Measurements from ENCODE around the gene GDF10. TPM values are rescaled to one million over a fixed set of nuclear protein-coding genes. Genes with fewer than 3 reads are reported as not detected.

GDF10 gene
- polyA plus RNA-seq, 3 donors, result 1.1 to 1.6 (median 1.4) TPM

DNA sequence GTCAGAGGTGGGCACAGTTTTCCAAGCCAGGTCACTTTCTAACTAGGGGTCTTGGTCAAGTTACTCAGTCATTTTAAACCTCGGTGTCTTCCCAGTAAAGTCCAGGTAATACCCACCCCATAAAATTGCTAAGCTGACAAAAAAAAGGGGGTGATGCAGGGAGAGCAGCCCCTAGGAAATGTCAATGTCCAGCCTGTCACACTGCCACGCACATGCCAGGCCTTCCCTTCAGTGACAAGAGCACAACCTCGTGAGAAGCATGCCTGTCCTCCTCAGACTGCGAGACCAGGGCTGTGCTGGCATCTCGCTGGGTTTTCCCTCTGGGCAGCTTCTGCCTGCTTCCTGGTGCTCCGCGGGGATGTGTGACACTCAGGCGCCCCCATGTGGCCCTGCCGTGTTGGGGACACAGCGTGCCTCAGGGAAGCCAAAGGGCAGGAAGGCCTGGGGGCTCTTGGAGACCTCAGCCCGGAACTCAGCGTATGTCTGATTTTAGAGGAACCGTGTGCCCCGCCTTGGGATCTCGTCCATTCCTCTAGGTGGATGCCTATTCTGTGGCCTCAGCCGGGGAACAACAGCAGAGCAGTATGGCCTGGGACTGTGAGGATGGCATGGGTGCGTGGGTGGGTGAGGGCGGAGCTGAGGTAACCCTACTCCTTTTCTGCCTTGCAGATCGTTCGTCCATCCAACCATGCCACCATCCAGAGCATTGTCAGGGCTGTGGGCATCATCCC, 12.1 kb downstream of the GDF10 start:
- no peak for DNase-seq (ENCODE audit: low read depth in 3 of 3, low spot score in 2 of 3)

DNA sequence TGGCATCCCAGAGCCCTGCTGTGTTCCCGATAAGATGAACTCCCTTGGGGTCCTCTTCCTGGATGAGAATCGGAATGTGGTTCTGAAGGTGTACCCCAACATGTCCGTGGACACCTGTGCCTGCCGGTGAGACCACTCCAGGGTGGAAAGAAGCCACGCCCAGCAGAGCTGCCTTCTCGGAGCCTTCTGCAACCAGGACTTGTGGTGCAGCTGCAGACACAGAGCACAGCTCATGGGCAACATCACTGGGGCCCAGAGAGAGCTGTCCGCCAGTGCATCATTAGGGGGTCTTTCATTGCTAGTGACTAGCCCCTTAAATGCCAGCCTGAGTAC, 12.6 kb downstream of the GDF10 start:
- DNase-seq (ENCODE audit: low read depth in 3 of 3, low spot score in 2 of 3), result no peak

DNA sequence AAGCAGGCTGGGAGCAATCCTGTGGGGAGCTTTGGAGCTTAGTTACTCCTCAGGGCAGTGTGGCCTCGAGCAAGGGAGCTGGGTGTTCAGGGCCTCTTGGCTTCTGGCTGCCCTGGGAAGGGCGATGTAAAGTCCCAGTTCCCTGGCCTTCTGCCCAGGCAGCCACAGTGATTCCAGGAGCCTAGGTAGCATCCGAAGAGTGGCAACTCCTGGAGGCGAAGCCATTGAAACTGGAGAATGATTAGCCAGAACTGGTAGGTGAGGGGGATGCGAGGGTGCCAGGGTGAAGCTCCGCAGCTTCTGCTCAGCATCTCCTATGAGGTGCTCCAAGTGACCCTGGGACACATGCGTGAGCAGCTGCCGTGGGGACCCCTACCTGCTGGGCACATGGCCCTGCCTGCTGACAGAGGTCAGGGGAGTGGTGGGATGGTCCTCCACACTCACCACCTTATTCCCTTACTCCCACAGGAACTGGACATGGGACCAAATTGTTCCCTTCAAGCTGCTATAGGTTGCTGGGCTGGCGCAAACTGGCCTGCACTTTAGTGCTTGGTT, 14.5 kb downstream of the GDF10 start:
- DNase-seq (ENCODE audit: low read depth in 3 of 3, low spot score in 2 of 3), result no peak

DNA sequence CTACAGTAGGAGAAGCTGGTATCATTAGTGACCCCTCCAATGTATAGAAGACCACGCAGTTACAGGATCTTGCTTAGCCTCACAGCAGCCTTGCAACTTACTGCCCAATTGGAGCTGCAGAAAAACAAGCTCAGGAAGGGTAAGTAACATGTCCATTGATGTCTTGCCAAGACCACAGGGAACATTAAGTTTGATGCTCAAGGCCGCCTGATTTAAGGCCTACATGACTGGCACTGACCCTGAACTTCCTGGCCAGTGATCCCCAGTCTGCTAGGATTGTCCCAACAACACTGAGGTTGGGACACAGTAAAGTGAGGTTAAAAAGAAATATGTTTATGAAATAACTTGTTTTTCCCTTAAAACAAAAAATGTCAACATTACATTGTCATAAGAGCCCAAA, 15.4 kb downstream of the GDF10 start:
- DNase-seq (ENCODE audit: low read depth in 3 of 3, low spot score in 2 of 3), result no peak

DNA sequence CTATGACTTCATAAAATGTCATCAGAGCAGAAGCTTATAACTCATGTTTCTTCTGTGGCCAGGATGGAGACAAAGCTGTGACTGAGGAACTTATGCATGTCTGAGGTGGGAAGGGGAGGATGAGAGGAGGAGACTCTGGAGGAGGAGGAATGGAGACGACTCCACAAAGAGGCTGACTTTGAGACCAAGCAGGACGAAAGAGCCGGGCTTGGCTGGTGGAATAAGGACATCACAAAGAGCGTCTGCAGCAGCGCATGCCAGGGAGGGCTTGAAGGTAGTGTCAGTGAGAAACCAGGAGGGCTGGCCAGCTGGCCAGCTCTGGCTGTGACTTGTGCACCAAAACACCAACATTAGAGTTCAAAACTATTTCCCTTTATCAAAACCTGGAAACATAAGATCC, 16.1 kb downstream of the GDF10 start:
- no peak for DNase-seq (ENCODE audit: low read depth in 3 of 3, low spot score in 2 of 3)

DNA sequence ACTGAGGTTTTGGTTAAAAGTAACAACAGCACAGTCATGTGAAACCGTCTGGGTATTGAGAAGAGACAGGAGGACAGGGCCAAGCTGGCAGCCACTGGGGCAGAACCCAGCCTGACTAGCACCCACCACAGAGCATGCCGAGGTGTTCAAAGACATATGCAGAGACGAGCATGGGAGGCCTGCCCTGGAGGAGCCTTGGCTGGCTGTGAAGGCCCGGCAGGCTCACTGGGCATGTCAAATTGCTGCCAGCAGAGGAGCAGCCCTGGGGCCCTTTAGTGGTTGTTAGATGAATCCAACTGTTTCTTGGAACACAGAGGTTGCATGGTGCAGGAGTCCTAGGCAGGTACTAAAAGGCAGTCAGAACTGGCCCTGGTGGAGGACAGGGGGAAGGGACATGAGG, 17.3 kb downstream of the GDF10 start:
- DNase-seq (ENCODE audit: low read depth in 3 of 3, low spot score in 2 of 3), result no peak

DNA sequence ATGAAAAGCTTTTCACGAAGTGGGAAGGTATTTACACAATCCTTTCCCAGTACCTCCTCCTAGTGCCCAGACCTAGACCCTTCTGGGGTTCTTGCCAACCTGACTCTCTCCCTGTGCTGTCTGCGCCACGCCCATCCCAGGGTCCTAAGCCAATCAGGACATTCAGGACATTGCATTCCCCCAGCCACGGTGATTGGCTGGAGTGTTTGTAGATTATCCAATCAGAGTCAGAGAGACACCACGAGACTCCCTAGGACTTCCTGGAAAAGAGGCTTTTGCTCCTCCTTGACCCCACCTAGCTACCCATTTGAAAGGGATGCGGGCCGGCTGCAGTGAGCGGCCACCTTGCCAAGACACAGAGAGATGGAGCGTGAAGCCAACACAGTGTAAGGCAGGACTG, 18.7 kb downstream of the GDF10 start:
- no peak for DNase-seq (ENCODE audit: low read depth in 3 of 3, low spot score in 2 of 3)

DNA sequence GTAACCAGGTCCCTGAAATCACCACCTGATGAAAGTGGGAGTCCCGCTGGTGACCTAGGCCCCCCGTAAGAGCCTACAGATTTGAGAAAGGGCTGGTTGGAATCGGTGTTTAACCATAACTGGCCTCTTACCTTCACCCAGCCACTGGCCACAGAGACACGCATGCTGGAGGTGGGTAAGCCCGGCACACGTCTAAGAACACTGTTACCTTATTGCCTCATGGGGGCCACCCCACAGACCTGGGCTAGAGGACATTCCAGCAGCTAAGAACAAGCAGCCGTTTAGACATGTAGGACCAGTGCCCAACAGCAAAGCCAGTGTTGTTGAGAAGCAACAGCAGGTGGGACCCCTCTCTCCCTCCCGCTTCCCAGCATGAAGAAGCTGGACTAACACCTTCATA, 19.8 kb downstream of the GDF10 start:
- no peak for DNase-seq (ENCODE audit: low read depth in 3 of 3, low spot score in 2 of 3)

DNA sequence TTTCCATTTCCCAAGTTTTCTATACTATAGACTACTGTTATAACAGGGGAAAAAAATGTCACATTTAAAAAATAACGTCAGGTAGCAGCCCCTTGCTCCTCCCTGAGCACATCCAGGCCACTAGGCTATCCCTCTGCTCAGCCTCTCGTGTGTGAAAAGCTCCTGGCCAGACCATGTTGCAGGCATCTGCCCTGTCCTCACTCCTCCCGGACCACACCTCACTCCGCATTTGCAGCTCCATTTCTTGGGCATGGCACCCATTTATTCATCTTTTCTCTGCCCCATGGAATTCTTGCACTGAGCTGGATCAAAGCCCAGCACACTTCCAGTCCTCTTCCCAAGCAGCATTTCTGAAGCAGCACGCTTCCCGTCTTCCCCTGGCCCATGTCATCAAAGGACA, 20.8 kb downstream of the GDF10 start:
- no peak for DNase-seq (ENCODE audit: low read depth in 3 of 3, low spot score in 2 of 3)

DNA sequence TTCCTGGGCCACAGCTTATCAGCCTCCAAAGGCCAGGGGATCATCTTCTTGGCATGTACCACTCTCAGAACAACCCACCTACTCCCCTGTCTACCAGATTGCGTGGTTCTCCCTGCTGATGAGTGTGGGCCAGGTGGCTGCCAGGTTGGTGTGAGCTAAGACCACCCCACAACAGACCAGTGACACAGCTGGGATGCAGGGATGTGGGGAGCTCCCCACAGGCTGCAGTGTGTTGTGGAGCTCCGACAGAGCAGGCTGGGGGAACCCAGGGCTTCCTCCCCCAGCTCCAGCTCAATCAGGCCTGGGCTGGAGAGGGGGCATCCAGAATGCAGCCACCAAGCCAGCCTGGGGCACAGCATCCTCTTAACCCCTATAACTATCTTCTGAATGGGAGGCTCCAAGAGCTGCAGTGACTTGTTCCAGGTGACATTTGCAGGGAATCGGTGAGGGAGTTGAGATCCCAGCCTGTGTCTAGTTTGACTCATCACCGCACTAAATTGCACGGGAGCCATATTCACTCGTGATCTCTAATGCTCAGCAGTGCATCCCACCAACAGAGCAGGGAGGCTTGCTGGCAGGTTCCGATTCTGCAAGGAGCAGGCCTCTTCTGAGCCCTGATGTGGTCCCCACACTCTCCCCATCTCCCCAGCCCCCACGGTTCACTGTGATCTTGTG, 21.7 kb downstream of the GDF10 start:
- no peak for DNase-seq (ENCODE audit: low read depth in 3 of 3, low spot score in 2 of 3)

DNA sequence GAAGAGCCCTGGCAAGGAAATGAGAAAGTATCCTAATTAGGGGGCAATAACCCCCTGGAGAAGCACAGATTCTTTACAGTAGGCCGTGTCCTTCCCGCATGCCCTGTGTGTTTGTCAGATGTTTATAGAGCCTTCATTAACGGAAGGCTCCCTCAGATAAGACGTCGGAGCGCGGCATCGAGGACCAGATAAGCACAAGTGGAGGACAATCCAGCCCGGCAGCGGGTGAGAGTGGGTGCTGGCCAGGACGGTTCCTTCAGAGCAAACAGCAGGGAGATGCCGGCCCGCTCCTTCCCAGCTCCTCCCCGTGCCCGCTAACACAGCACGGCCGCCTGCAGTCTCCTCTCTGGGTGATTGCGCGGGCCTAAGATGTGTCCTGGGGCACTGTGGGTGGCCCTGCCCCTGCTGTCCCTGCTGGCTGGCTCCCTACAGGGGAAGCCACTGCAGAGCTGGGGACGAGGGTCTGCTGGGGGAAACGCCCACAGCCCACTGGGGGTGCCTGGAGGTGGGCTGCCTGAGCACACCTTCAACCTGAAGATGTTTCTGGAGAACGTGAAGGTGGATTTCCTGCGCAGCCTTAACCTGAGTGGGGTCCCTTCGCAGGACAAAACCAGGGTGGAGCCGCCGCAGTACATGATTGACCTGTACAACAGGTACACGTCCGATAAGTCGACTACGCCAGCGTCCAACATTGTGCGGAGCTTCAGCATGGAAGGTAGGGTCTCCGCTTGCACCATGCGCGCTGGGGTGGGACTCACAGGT, 22.5 kb downstream of the GDF10 start, which contains the start of gene GDF2:
GDF2 (plus strand) TSS at position 155 of the 762 bp plus-strand sequence; CDS start at position 370, 215 bp downstream.
- no peak for DNase-seq (ENCODE audit: low read depth in 3 of 3, low spot score in 2 of 3)

DNA sequence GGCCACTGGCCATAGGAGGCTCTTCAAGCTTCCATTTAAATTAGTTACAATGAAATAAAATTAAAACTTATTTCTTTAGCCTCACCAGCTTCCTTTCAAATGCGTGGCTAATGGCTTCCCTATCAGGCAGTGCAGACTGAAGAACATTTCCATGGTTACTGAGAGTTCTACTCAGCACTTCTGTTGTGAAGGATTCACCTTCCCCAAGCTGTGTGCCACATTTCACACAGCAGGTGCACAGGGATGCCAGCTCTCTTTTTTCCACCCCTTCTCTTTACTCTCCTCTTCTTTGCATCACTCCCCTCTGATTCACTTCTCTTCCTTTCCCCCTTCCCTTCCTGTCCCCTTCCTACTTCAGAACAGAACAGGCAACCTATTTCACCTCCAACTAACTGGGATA, 23.1 kb downstream of the GDF10 start:
- no peak for DNase-seq (ENCODE audit: low read depth in 3 of 3, low spot score in 2 of 3)

DNA sequence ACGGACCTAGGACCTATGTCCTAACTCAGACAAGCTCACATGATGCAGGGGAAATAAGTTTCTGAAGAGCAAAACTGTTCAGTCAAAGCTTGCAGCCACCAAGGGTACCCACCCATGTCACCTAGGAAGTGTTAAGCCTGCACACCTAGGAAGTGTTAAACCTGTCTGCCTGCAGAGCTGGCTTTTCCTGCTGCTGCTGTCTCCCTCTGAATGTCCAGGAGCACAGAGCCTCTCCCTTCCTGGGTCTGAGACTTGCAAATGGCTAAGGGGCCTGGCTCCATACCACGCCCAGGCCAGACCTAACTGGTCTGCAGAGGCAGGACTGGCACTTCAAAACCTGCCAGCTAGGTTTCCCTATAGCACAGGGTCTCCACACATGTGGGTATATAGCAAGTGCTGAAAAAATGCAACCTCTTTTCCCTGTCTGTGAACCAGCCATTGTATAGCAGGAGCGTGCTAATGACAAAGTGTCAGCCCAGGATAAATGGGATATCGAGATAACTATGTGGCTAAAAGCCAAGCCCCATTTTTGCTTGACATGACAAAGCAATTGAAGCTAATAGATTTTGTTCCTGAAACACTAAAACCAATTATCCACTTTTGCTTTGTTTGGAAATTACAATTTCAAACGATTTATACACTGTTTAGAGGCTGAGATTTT, 23.8 kb downstream of the GDF10 start:
- DNase-seq (ENCODE audit: low read depth in 3 of 3, low spot score in 2 of 3), result no peak

DNA sequence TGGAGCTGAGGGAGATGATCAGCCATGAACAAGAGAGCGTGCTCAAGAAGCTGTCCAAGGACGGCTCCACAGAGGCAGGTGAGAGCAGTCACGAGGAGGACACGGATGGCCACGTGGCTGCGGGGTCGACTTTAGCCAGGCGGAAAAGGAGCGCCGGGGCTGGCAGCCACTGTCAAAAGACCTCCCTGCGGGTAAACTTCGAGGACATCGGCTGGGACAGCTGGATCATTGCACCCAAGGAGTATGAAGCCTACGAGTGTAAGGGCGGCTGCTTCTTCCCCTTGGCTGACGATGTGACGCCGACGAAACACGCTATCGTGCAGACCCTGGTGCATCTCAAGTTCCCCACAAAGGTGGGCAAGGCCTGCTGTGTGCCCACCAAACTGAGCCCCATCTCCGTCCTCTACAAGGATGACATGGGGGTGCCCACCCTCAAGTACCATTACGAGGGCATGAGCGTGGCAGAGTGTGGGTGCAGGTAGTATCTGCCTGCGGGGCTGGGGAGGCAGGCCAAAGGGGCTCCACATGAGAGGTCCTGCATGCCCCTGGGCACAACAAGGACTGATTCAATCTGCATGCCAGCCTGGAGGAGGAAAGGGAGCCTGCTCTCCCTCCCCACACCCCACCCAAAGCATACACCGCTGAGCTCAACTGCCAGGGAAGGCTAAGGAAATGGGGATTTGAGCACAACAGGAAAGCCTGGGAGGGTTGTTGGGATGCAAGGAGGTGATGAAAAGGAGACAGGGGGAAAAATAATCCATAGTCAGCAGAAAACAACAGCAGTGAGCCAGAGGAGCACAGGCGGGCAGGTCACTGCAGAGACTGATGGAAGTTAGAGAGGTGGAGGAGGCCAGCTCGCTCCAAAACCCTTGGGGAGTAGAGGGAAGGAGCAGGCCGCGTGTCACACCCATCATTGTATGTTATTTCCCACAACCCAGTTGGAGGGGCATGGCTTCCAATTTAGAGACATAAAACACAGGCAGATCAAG, 25.6 kb downstream of the GDF10 start:
- DNase-seq (ENCODE audit: low read depth in 3 of 3, low spot score in 2 of 3), result no peak

DNA sequence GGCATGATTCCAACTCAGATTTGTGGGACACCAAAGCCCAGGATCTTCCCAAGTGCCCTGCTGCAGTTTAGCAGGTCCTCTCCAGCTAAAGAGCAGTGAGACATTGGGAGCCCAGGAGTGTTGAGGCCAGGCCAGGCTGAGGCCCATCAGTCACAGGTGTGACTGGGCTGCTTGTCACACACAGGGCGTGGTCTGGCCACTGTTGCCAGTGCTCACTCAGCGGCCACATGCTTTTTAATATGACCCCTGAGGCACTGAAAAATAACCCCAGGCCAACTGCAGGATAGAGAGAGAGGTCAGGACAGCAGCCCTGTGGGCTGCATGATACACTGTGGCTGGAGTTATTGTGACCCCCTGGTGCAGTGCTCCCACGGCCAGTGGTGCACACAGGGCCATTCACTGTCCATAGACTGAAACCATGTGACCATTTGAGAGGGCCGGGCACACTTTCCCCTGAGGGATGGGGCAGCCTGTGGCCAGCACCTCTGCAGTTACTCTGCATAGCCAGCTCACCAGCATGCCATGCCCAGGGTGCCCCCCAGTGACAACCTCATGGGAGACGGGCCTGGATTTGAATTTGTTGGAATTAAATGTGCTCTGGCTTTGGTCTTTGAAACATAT, 26.4 kb downstream of the GDF10 start:
- DNase-seq (ENCODE audit: low read depth in 3 of 3, low spot score in 2 of 3), result no peak

DNA sequence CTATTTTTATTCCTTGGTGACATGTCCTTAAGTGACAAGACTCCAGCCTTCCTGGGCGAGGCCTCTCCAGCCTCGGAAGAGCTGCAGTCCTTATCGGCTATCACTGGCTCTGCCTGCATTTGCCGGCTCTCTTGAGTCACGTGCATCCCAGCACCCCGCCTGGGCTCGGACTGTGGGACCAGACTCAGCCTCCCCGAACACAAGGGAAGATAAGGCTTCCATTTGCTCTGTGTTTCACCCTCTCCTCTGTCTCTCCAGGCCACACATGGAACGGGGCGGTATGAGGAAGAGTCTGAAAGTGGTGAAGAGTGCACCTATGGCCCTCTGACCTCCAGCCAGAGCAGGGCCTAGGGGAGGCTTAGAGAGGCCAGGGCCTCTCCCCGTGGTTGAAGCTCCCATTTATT, 26.9 kb downstream of the GDF10 start:
- no peak for DNase-seq (ENCODE audit: low read depth in 3 of 3, low spot score in 2 of 3)

DNA sequence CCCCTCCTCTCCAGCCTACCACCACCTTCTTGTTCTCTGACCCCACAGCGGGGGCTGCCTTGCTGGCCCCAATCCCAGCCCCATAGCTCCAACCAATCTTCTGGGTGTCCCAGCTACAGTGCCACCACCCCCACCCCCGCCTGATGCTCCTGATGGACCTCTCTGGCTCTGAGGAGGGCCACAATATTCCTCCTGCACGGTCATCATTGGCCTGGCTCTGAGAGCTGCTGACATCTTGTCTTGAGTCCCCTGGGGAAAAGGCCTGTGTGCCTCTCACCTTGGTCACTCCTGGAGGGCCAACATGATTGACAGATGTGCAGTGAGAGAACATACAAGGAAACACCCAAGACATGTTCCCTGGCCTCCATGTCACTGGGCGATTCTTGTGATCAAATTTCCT, 29.9 kb downstream of the GDF10 start:
- no peak for DNase-seq (ENCODE audit: low read depth in 3 of 3, low spot score in 2 of 3)

DNA sequence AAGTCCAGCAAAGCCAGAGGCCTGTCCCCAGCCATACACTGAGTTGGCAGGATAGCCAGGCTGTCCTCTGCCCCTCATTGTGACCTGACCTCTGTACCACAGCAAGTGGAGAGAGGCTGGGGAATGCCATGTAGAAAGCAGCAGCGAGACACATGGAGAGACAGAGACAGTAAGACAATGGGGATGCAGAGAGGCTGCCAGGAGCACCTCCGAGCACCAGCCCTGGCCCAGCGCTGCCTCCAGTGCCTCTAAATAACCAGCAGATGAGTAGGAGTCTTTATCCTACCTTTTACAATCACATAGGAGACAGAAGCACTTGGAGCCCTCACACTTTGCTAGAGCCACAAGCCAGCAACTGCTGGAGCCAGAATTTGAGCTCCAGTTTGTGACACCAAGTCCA, 30.4 kb downstream of the GDF10 start:
- no peak for DNase-seq (ENCODE audit: low read depth in 3 of 3, low spot score in 2 of 3)

DNA sequence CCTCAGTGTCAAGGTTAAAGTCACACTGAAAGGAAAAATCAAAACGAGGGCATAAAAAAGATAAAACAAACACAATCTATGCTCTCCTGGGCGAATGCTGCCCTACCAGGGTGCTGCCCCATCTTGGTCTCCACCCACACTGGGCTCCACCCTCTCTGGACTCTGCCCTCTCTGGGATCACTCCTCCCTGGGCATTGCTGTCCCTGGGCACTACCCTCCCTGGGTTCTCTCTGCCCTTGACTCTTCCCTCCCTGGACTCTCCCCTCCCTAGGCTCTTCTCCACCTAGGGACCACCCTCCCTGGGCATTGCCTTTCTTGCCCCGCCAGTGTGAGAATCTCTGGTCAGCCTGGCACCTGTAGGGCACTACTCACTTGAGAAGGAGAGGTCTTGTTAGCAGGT, 30.8 kb downstream of the GDF10 start:
- no peak for DNase-seq (ENCODE audit: low read depth in 3 of 3, low spot score in 2 of 3)
